Activated naive CD4-positive, alpha-beta T cell (primary cell): ENCODE results near the gene TNFSF18.
"Not testable (repeated sequence)": the region's sequence is repeated elsewhere in the genome, so short reads cannot be mapped to it uniquely, and the experiment has no call there.

Experiments
- DNase-seq, 4 experiments: peaks; one replicate each; lab custom pipeline; 2025; lab: John Stamatoyannopoulos, UW

Gene TNFSF18, protein sequence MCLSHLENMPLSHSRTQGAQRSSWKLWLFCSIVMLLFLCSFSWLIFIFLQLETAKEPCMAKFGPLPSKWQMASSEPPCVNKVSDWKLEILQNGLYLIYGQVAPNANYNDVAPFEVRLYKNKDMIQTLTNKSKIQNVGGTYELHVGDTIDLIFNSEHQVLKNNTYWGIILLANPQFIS

GRCh38 chr1:173050865-173051264, at the start of gene TNFSF18:
Gene TNFSF18 (minus strand): TSS chr1:173050941. CDS start chr1:173050896, 45 bp downstream.
- DNase-seq, result no peak

DNA sequence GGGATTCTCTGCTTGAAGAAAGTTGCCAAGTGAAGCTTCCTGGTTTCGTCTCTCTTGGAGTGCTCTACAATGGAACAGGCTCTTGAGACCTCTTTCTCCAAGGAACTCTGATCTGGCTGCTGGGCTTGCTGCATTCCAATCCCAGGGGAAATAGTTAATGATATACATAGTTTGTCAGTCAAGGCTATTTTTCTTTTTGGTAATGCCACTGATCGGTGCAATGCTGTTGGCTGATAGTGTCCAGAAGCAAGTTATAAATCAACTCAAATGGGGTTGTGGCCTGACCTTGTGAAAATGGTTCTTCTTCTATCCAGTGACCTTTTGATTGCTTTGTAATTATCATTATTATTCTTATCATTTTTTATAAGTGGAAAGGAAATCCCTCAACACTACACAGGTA, 48.4 kb upstream of the TNFSF18 start:
- DNase-seq, result no peak

DNA sequence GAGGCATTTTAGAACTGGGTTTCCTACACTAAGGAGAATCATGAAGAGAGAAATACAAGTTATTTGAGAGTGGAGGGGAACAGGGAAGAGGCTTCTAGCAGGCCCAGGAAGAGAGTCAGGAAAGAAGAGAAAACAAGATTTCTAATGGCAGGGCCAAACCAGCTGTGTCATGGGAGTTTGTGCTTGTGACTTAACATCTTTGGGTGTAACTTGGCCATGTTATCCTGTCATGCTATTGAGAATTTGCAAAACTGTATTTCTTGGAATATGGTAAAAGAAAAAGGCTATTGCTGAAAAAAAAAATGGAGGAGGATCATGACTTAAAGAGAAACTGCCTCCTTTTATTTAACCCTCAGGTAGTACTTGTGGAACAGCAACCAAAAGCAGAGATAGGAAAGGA, 47.4 kb upstream of the TNFSF18 start:
- DNase-seq, result no peak

DNA sequence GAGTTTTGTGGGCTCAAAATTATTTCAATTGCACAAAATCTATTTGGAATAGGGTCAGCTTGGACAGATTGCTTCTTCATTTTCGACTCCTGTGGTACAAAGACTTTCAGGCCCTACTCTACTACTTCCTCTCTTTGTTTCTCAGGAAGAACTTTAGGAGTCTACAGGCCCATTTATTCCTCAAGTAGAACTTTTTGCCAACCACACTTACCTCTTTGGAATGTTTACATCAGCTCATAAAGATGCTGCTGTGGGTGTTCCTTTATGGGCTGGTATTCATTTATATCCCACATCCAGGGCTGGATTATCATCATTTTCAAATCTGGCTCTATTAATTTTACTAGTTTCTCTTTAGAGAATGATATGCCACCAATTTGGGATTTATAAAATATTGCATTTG, 46.3 kb upstream of the TNFSF18 start:
- DNase-seq, result no peak

DNA sequence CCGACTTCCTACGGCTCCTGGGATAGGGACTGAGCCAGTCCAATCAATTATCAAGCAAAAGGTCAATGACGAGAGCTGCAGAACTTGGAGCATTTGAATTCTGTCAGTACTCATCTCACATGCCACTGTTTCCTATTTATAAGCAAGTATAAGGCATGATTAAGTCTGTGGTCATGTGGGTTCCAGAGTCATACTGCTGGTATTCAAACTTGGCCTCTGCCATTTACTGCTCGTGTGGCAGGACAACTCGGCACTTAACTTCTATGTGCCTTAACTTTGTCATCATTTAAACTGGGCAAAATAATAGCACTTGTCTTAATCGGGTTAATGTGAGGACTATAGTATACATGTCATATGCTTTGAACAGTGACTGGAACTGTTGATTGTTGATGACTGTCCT, 44.9 kb upstream of the TNFSF18 start:
- no peak for DNase-seq

DNA sequence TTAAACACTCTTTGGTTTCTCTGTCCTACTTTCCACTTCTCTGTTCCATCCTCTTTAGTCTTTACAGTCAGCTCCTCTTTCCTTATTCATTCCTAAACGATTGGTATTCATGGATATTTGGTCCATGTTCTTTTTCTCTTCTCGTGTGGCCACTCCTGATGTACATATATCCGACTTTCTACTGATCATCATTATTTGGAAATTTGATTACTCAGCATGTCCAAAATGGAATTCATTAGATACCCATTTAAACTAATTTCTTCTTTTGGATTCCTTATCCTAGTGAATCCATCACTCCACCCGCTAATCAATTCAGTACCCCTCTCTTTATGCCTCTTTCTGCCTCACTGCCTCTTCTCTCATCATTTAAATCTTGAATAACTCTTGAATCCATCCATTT, 43.8 kb upstream of the TNFSF18 start:
- no peak for DNase-seq

DNA sequence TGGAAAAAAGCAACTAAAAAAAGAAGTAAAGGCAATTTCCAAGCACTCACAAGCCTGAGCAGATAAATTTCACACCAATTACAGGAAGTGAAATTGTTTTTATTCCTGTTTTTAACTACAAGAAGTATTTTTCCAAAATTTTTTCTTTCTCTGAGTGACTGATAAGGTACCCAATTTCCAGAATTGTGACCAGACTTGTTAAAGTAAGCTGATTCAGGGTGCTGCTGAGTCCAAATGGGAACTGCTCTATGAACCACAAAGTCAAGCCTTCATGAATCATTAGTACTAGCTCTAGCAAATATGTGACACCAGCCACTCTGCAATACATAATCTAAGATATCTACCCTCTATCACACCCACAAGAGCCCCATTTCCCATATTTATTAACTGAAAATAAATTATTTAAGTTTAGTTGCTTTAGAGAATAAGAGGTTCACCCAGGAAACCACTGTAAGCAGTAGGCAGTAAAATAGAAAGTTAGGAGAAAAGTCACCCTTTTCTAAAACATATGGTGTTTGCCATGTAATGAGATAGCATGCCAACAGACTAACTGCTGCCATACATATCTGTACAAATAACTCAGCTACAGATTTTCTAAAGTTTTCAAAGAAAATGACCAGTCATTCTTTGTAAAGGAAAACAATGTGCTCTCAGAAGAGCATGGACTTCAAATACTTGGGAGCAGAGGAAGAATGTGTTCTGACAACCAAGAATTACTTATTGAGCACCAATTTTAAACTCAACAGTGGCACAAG, 43.1 kb upstream of the TNFSF18 start:
- no peak for DNase-seq

GRCh38 chr1:173084292-173084691, 33.6 kb upstream of the TNFSF18 start:
- no peak for DNase-seq

GRCh38 chr1:173082913-173083312, 32.2 kb upstream of the TNFSF18 start:
- DNase-seq, result no peak

- not testable (repeated sequence) for DNase-seq
These were observed 23.5 kb upstream of the TNFSF18 start for GRCh38 chr1:173074217-173074616.

GRCh38 chr1:173064011-173064410, 13.3 kb upstream of the TNFSF18 start:
- no peak for DNase-seq

DNA sequence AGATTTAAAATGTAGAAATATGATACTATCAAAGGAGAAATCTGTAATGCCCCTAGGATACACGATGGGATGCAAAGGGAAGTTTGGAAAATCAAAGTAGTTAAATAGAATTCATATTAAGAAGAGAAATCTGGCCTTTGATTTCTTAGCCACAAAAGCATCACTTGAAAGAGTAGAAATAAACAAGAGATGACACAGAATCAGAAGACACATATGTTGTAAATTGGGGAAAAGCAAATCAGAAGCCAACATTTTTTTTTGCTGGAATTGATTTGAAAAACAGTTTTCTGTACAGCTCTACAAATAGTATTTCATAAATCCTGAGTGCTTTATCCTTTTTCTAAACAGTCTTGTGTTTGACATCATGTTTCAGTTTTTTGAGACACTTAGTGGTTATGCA, 12.4 kb upstream of the TNFSF18 start:
- DNase-seq, result no peak

- DNase-seq, result no peak
These were observed 11.6 kb upstream of the TNFSF18 start for GRCh38 chr1:173062150-173062938.

GRCh38 chr1:173058556-173058955, 7.8 kb upstream of the TNFSF18 start:
- no peak for DNase-seq

DNA sequence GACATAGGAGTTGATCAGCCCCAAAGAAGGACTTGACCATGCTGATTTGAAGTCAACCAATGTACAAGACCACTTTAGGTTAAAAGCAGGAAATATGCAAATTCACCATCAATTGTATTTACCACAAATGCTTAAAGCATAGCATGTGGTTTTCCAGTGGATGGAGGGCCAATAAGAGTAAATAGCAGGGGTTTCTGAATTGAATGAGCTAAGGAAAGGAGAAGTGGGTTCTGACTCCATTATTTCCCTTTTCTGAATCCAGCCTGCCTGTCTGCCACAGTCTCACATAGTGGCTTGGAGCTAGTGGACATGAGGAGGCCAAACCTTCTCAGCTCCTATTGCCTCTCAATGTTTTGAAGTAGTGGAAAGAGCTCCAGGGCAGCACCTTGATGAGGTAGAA, 7.2 kb upstream of the TNFSF18 start:
- no peak for DNase-seq

DNA sequence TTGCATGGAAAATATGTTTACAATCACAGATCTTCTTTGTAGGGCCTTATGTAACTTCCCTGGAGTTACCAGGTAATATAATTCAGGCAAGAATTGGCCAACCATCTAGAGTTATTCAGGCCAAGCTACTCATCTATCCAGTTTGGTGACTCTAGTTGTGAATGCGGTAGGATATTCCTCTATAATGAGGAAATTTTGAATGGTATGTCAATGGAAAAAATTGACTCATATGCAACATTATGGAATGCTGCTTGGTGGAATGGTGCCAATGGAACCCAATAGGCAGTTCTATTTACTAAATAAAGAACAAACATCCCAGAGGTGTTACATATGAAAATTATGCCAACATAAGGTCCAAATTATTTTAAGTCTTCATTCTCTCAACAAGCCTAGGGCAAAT, 5.6 kb upstream of the TNFSF18 start:
- DNase-seq, result no peak

GRCh38 chr1:173052681-173053196, 2.0 kb upstream of the TNFSF18 start:
- no peak for DNase-seq

DNA sequence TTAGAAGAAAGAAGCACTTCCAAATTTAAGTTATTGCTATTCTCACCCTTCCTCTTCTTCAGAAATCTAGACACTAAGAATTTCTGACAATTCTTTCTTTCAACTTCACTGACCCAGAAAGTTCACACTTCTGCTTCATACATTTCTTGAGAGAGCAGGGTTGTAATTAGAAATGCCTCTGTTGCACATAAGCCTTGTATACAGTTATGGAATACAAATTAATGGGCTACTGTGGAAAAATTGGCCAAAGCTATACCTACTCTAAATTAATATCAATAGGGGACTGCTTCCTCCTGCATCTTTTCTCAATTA, 1.5 kb downstream of the TNFSF18 start:
- DNase-seq, result no peak

GRCh38 chr1:173048621-173049321, 2.0 kb downstream of the TNFSF18 start:
- no peak for DNase-seq

DNA sequence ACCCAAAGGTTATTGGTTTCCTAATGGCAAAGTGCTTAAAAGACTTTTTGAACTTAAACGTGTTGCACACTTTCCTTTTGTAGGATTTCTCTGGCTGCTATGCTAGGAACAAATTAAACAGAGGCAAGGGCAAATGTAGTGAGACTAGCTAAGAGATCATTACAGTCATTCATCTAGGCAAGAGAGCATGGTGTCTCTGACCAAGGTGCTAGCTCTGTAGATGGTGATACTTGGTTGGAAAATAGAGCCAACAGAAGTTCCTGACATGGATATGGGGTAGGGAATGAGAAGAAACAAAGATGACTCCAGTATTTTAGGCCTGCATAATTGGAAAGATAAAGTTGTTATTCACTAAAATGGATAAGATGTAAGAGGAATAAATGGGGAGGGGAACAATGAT, 6.1 kb downstream of the TNFSF18 start:
- no peak for DNase-seq

DNA sequence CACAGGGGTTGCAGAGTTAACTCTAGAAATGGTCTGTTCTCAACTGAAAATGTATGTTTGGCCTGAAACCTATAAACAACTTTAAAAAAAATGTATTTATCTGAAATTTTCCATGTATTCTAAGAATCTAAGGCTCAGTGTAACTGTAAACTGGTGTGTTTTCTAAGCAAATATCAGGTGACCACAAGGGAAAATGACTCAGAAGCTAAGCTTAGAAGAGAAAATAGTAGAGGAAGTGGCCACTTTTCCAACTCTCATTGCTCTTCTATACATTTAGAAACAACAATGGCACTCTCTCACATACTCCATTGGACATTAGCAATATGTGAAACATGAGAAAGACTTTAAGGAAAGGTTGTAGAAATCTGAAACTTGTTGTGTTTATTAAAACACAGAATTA, 7.5 kb downstream of the TNFSF18 start:
- DNase-seq, result no peak

- no peak for DNase-seq
These were observed 7.9 kb downstream of the TNFSF18 start for GRCh38 chr1:173042806-173043205.
